NAMALWA (cell line): ENCODE results near the gene TRIM33.

Source experiments
- DNase-seq: peaks from one replicate; pipeline ENCODE4 v3.0.0-alpha.2; 2015; ENCODE audit warnings: low spot score

The TRIM33 gene

DNA sequence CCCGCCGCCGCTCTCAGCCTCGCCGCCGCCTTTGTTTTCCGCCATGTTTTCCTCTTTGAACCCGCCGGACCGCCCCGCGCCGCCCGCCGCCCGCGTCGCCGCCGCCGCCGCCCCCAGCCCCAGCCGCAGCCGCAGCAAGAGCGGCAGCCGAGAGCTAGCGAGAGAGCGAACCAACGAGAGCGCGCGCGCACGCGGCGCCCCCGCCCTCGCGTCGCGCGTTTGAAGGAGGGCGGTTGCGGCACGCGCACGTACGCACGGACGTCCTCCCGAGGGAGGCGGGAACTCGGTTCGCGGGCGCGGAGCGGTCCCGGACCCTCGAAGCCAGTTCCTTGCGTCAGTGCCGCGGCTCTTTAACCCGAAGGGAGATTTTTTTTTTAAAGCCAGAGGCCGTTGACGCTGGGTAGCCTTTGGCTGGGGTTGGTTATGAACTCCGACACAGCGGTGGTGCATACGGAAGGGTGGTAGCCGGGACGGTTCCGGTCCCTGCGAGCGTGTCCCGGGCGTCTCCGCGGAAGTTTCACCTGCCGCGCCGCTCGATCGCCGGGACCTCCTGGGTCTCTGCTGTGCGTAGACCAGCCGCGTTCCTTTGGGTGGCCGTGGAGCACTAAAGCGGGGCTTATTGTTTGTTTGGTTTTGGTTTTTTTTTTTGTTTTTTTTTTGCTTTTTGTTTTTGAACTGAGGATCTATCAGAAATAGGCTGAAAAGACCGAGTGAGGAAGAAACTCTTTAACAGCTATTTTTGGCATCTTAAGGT, at the start of gene TRIM33:
TSS of gene TRIM33 (minus strand) at position 172 of the 754 bp plus-strand sequence. CDS start at position 45, 127 bp downstream.
- peak; percentile 93 for DNase-seq

DNA sequence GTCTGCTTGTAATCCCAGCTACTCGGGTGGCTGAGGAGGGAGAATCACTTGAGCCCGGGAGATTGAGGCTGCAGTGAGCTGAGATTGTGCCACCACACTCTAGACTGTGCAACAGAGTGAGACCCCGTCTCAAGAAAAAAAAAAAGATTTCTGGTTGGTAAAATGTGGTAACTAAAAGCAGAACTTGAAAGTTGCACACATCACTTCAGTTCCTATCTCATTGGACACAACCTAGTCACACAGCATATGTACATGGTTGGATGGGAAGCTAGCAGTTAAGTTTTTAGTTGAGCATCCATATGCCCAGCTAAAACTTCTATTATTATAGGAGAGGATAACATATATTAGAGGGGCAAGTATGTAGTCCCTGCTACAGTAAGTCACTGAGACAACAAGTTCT, 48.4 kb upstream of the TRIM33 start:
- no peak for DNase-seq

DNA sequence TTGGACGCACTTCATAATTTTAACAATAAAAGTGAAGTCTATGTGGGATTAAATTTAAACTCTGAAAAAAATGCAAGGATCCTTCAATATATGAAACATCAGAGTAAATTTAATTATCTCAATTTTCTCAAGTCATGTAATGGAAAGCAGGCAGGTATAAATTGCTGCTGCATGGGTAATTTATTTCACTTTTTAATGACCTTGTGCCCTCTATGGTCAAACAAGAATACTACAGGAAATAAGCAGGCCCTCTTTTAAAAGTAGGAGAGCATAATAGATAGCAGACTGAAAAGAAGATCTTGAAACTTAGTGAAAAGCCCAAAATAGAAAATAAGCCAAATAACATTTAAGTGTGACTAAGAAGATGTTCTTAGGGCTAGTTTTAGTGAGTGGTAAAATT, 47.5 kb upstream of the TRIM33 start:
- DNase-seq: peak; percentile 55

DNA sequence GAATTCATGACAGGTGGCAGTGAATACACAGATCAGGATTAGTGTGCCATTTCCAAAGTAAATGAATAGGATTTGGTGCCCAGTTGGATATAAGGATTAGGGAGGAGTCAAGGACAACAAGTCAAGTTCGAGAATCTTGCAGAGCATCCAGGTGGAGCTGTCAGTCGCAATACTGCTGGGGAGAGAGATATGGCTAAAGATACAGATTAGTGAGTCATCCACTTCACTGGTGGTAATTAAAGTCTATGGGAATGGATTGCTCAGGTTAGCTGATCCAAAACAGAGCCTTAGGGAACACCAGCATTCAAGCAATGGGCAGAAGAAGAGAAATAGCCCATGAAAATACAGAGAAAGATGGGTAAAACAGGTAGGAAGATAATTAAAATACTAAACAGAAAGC, 43.6 kb upstream of the TRIM33 start:
- no peak for DNase-seq

DNA sequence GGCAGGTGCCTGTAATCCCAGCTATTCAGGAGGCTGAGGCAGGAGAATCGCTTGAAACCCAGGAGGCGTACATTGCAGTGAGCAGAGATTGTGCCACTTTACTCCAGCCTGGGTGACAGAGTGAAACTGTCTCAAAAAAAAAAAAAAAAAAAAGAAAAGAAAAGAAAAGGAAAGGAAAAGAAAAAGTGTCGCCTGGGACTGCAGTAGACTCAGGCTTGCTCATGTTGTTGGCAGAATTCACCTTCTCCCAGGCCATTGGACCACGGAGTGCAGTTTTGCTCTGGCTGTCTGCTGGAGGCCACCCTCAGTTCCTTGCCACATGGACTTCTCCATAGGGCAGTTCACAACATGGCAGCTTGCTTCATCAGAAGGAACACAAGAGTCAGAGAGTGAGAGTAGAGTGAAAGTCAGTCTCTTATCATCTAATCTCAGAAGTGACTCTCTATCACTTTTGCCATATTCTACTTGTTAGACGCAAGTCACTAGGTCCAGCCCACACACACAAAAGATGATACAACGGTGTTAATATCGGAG, 41.2 kb upstream of the TRIM33 start:
- DNase-seq: no peak

DNA sequence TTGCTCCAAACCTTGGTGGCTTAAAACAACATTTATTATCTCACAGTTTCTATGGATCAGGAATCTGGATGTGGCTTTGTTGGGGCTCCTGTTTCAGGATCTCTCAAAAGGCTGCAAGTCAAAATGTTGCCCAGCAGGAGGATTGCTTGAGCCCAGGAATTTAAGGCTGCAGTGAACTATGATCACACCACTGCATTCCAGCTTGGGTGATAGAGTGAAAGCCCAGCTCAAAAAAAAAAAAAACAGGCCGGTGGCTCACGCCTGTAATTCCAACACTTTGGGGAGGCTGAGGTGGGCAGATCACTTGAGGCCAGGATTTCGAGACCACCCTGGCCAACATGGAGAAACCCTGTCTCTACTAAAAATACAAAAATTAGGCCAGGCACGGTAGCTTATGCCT, 40.4 kb upstream of the TRIM33 start:
- no peak for DNase-seq

DNA sequence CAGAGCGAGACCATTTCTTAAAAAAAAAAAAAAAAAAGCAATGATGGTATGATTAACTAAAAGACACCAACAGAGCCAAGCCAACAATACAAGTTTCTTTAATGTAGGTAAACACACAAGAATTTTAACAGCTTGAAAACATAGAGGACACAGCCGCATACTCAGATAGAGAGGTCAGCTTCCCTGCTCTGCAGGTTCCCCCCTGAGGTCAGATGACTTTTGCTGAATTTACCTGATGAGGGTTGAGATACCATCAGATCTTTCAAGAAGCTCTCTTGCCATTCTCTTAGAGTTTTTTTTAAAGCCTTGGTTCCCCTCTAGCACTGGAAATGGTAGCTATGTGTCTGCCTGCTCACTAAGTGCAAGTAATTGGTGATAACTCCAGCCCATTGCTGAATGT, 39.3 kb upstream of the TRIM33 start:
- no peak for DNase-seq

DNA sequence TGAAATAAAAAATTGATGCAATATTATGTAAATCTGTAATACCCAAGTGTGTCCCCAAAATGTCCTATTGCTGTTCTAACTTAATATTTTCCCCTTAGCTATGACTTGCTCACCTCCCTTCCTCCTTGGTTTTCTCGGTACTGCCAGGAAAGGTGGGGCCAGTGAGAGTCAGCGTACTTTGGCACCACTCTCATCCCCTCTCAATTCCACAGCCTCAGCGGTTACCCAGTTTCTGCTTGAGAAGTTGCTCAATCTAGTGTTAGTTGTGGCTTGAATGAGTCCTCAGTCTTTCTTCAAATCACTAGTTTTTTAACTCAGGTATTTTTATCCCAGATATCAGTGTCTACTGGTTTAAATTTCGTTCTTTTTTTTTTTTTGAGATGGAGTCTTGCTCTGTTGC, 38.1 kb upstream of the TRIM33 start:
- no peak for DNase-seq

DNA sequence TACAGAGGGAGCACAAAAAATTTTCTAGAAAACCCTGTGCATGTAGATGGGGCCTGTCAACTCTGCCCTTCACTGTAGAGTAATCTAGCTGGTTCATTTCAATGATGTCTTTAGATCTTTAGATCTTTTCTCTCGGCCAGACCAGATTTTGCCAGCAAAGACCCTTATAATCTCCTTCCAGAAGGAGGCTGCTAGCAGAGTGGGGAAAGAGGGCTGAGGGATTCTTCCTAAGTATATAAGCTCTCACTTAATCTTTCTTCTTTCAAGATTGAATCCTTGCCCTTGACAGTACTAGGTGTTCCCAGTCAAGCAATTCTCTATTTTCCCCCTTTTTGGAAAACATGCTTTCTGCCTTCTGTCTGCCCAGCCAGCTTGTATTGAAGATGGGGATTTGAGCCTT, 36.1 kb upstream of the TRIM33 start:
- no peak for DNase-seq

DNA sequence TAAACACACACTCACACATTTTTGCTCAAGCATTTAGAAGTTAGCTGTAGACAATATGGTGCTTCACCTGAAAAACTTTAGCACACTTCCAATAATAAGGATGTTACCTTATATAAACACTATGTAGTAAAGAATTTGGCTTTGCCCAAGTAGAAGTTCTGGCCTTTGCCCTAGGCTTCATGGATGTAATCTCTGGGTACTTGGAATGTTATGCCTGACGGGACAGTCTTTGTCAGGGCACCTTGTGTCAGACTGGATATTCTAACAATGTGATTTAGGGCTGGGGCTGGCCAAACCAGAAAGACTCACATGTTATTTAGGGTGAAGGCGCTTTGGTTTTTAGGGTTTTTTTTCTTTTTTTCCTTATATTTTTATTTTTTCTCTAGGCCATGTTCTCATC, 34.8 kb upstream of the TRIM33 start:
- DNase-seq: no peak

DNA sequence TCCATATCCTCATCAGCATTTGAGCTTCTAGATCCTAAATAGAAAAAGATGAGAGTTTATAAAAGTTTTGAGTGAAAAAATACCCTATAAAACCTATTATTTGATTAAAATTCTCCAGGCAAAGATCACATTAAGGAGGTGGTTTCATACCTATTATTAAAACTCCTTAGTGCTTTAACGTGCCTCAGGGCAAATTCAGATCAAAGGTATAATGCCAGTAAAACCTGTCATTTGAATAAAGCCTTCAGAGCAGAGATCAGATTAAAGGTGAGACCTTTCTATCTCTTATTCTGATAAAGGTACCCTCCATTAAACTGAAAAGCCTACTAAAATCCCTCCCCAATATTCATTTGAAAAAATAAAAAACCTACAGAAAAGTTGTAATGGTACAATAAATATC, 34.3 kb upstream of the TRIM33 start:
- no peak for DNase-seq

DNA sequence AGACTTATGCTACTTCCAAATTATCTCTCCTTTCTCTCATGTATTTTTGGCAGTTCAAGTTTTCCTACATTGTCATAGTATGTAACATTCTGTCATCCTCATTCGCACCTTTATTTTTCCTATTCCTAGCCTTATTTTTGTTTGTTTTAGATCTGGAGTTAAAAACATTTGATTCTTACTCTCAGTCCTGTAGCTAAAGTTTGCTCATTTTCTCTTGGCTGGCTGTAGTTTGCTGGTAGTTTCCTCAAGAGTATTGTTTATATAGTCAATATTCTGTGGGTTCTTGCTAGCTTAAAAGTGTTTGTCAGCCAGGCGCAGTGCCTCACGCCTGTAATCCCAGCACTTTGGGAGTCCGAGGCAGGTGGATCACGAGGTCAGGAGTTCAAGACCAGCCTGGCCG, 29.8 kb upstream of the TRIM33 start:
- DNase-seq: no peak

DNA sequence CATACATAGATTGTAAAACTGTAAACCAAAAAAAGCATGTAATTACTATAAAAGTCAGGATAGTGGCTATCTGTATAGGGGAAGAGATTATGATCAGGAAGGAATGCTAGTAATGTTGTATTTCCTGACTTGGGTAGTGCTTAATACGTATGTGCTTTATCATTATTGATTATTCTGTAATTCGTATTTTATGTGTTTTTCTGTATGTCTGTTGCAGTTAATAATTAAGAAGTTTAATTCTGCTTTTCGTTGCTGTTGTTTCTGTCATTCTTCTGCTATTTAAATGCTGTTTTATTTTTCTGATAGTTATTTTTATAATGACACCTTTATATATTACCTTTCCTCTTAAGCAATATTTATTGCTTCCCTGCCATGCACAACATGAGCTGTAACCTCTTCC, 29.3 kb upstream of the TRIM33 start:
- no peak for DNase-seq

DNA sequence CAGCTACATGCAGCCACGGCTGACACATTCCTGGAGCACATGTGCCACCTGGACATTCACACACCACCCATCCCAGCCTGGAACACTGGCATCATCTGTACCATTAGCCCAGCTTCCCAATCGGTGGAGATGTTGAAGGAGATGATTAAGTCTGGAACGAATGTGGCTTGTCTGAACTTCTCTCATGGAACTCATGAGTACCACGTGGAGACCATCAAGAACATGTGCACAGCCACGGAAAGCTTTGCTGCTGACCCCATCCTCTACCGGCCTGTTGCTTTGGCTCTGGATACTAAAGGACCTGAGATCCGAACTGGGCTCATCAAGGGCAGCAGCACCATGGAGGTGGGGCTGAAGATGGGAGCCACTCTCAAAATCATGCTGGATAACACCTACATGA, 25.0 kb upstream of the TRIM33 start:
- no peak for DNase-seq

DNA sequence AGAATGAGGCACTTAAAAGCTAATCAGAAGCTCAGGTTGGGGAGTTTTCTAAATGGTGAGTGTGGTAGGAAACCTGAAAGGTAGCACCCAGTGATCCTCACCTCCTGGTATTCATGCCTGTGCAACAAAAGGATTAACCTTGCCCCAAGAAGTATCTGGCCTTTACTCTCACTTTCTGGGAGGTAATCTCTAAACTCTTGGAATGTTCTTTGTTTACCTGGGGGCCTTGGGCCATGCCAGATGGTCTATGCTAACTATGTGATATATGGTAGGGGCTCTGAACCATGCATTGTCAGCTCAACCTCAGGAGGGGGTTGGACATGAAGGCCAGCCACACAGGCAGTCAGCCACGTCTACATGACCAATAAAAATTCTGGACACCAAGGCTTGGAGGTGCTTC, 24.4 kb upstream of the TRIM33 start:
- no peak for DNase-seq

DNA sequence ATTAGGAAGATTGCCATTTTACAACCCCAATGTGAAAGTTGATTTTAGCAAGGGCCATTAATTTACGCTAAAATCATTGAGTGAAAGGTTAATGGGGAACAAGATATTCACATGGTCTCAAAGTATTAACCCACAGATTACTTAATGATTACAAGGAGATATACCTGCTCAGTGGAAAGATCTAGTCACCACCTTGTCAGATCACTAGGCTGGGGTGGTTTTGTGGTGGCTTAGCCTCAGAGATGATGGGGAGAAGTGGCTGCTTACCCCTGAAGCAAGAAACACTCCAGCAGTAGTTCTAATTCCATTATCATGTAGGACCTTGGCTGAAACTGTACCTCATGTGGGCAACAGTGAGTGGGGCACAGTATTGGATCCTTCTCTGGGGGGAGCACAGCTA, 20.1 kb upstream of the TRIM33 start:
- no peak for DNase-seq

DNA sequence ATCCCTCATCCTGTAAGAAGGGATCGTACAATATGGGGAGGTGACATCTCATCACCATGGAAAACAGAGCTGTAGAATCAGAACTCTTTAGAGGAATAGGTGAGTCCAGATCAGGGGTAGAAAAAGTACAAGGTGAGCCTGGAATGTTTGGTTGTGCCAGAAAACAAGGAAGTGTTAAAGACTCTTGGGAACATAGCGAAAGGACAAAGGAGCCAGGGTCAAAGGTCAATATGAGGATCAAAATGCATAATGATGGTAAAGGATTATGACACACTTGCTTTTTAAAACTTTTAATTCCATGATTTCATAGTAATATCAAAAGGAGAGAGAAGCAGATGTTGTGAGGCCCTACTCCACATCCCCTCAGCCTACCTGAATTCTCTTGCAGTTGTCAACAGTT, 19.2 kb upstream of the TRIM33 start:
- no peak for DNase-seq

DNA sequence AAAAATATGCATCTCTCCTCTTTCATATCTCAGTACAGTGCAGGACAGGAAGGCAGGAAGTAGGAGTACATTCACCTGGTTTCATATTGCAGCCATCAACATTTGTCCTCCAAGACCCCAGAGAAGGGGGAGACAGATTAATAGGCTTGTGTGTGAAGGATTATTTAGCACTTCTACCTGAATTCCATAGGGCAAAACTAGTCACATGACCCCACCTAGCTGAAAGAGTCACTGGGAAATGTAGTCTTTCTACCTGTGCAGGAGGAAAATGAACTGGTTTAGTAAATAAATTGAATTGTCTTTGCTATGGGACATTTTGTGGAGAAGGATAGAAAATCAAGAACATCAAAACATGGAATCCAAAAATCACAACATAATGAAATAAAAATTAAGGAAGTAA, 13.9 kb upstream of the TRIM33 start:
- peak; percentile 40 for DNase-seq

DNA sequence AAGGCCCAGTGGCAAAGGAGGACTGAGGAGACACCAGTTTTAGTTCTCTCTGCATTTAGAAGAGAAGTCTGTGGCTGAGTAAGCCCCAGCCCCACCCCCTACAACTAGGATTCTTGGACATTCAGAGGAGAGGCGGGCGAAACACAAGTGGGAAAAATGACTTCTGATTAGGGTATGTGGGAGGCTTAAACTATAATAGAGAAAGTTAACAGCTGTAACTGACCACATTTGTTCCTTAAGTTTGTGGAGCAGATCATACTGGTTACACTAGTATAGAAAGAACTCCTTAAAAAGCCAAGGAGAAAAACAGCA, 11.2 kb upstream of the TRIM33 start:
- DNase-seq: no peak

DNA sequence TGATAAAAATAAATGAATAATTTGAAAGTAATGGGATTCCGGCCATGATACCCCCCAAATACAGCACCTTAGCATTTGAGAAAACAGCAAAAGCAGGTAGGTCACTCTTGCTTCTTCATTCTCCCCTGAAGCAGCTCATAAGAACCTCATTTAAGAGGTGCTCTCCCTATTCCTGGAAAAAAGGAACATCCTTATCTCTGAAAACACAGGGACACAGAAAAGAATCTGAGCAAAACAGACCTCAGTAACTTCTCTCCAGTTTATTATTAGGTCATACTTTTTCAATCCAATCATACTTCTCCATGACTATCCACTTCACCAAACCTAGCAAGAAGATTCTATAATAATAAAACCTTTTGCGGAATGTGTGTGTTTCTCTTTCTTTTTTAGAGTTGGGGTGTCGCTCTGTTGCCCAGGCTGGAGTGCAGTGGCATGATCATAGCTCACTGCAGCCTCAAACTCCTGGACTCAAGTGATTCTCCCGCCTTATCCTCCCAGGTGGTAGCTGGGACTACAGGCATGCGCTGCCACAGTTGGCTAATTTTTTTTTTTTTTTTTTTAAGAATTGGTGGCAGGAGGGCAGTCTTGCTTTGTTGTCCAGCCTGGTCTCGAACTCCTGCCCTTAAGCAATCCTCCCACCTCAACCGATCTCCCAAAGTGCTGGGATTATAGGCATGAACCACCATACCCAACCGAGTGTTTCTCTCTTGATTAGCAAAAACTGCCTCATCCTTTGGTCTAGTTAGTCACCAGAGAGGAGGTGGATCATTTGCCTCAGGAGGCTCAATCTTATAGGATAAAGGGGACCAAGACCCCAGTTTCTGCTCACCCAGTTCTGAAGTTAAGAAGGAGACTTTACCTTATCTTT, 10.6 kb upstream of the TRIM33 start:
- DNase-seq: no peak

DNA sequence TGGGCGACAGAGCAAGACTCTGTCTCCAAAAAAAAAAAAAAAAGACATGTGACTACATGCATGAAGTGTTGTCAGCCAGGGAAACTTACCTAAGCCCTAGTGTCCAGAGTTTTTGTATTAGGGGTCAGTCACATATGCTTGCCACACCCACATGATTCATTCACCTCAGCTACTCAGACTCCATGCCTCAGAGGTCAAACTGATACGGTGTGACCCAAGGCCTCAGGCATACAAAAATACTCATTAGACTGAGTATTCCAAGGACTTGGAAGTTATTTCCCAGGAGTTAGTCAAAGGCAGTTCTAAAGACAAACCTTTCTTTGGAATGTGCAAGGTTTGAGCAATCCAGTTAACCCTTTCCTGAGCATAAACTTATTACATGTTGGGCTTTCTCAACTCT, 6.3 kb upstream of the TRIM33 start:
- DNase-seq: no peak

DNA sequence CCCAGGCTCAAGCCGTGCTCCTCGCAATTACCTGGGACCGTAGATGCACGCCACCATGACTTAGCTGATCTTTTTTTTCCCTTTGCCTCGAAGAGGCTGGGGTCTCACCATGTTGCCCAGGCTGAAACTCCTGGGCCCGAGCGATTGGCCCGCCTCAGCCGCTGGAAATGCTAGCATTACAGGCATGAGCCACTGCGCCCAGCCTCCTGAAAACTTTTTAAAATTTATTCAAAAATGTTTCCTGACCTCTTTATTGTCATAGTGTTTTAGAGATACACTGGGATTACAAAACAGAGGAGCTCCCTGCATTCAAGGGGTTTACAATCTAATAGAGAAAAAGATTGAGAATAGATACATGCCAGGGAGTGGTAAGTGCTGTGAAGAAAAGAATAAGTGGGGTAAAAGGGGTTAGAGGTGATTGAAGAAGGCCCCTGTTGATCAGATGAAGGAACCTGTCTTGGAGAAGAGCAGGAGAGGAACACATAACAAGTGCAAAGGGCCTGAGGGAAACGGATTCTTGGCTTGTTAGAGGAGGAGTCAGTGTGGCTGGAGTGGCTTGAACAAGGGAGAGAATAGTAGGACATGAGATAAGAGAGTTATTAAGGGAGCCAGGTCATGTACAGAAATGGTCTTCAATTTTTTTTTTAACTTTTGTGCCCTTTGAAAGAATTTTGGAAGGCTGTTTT, 1.7 kb upstream of the TRIM33 start:
- no peak for DNase-seq
